GM20000 (cell line): ENCODE measurements around the gene FRMPD4.

Experiments
- DNase-seq: peaks from one replicate; pipeline ENCODE4 v3.0.0; 2012; ENCODE audit warnings: low spot score
- TF ChIP-seq, protein P1 (sequence below): IDR thresholded peaks from 2 replicates; pipeline ENCODE4 v1.5.1; 2012; ENCODE audit warnings: mild to moderate bottlenecking, control low read depth; ENCODE audit errors: extremely low read depth, missing control alignments

The FRMPD4 gene

DNA sequence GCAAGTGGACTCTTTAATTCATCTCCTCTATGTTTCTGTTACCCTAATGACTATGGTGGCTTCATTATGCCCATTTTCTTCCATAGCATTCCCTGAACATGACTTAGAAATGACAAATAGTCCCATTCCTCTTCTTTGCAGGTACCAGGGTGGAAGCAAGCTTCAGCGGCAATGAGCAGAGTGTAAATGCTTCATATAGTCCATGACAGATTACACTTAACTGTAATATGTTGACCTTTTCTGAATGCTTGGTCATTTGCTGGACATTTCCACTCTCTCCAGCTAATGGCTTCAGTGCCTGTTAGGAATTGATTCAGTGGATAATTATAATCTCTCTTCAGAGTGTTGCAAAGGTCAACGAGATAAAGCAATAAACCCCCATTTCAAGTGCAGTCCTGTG, 523.2 kb downstream of the FRMPD4 start:
- DNase-seq, result no peak
- TF ChIP-seq, protein P1, sequence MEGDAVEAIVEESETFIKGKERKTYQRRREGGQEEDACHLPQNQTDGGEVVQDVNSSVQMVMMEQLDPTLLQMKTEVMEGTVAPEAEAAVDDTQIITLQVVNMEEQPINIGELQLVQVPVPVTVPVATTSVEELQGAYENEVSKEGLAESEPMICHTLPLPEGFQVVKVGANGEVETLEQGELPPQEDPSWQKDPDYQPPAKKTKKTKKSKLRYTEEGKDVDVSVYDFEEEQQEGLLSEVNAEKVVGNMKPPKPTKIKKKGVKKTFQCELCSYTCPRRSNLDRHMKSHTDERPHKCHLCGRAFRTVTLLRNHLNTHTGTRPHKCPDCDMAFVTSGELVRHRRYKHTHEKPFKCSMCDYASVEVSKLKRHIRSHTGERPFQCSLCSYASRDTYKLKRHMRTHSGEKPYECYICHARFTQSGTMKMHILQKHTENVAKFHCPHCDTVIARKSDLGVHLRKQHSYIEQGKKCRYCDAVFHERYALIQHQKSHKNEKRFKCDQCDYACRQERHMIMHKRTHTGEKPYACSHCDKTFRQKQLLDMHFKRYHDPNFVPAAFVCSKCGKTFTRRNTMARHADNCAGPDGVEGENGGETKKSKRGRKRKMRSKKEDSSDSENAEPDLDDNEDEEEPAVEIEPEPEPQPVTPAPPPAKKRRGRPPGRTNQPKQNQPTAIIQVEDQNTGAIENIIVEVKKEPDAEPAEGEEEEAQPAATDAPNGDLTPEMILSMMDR, result no peak

DNA sequence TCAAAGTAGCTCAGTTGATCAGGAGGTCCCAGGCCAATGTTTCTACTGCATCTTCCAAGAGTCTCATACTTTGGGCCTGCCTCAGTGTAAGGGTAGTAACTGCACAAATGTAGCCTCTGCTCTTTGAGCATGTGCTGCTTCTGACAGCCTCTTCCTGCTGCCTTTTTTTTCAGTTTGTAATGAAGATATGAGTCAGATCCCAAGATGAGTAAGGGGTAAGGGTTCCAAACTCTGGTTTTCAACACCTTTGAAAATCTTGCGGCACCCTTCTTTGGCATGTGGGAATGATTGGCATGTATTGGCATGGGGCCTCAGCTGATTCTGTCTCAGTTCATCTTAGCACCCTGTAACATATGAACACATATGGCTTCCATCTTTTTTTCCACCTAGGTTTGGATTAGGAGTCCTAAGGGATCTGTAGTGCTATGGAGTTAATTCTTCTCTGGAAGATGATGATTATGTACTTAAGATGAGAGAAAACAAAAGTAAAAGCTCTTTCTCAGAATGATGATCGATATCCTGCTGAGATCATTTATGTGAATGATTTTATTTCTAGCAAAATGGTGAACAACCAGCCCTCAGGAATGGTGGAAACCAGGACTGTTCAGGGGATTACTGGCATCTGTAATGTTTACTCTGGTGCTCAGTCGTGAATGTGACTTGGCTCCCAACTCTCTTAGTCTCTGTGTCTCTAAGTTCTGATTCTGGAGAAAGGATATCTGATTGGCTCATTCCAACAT, 534.3 kb downstream of the FRMPD4 start:
- TF ChIP-seq, protein P1, result no peak
- DNase-seq, result no peak

DNA sequence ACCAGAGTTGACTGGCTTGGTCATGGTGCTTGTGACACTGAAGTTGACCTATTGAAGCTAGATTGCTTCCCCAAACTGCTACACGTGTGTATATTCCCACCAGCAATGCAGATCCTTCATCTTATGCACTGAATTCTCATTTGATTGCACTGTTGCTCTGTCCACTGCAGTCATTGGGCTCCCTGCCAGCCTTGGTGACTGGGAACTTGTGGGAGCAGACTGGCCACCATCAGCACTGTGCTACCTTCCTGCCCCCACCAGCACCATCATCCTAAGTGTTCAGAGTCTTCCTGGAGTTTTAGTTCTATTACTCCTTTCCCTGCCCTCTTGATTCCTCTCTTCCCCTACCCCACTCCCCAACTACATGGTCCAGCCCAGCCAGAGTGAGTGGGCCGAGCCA, 535.2 kb downstream of the FRMPD4 start:
- DNase-seq, result no peak
- TF ChIP-seq, protein P1, result no peak

DNA sequence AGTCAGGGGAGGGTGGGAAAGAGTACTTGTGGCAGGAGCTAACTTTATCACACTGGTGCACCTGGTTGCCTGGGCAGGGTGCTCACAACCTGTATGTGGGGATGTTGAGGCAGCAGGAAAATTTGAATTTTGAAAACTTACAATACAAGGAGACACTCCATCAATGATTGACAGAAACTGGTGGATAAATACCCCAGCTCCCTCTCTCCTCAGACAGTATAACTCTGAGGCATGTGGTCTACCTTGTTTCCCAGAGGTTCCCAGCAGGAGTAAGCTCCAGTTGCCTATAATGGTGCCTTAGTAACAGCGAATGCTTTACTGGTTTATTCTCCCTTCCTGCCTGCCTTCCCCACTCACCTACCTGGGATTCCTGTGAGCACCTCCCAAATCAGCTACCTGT, 541.2 kb downstream of the FRMPD4 start:
- TF ChIP-seq, protein P1, result no peak
- DNase-seq, result no peak

DNA sequence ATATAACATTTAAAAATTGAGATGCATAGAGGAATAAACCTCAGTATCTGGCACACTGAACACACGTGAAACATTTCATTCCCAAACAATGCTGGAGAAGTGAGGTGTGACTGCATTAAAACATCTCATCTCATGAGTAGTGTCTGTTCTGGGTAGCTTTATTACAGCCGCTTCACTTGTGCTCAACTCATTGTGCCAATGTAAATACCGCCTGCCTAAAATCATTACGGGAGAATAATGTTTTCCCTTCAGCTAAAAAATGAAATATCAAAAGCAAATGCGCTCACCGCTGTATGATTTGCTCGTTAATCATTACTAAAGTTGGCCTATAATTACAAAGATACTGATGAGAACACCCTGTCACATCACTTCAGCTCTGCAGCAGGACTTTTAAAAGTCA, 542.8 kb downstream of the FRMPD4 start:
- no peak for DNase-seq
- TF ChIP-seq, protein P1, result no peak

DNA sequence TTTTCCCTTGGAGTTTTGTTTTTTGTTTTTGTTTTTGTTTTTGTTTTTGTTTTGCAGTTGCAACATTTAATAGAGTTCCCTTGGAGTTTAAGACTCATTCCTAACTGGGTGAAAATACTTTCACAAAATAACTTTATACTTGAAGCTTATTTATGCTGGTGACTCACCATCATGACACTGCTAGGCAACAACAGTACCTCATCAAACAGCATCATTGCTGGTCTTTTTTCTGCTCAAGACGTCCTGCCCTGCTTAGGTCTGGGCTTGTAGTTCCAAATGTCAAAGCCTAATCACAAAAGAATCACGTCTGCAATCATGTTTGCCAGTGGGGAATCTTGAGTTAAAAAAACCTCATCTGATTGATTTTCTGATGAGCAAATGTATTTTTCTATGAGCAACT, 547.3 kb downstream of the FRMPD4 start:
- no peak for DNase-seq
- TF ChIP-seq, protein P1, result no peak

DNA sequence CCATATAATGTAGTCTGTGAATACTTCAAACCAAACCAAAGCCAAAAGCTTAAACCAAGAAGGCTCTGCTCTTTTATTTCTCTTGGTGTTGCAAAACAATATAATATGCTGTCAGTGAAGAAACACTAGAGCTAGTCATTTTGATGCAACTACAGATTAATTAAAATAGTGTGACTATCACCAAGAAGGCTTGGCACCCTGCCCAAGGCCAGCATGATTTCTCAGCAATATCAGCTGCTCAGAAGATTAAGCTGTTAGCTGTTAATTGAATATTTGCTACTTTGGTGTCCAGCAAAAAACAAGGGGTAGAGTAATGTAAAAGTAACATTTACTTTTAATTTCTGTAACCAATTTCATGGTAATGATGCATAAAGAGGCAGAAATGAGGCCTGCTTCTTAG, 548.1 kb downstream of the FRMPD4 start:
- no peak for DNase-seq
- TF ChIP-seq, protein P1, result no peak
